Panc1 (cell line): Measurements from ENCODE around the gene SUGCT. TPM values are rescaled to one million over a fixed set of nuclear protein-coding genes. Genes with fewer than 3 reads are reported as not detected.

Experiments used
- ATAC-seq: fragments of 200-7000 bp; cut with Tn5 transposase; 2 replicates; pipeline ENCODE4 v1.9.1; 2020; ENCODE audit warnings: mild to moderate bottlenecking, moderate library complexity
- BruUV-seq: library from RNA; stranded (reverse); fragments of 400-500 nt; replicated peaks from 2 replicates; lab custom pipeline; 2021; lab: Mats Ljungman, UMichigan
- CTCF ChIA-PET: fragments of 300-600 bp; sonication (Branson Sonifier 250); formaldehyde crosslinking; loops from one replicate; lab custom pipeline; 2022; ENCODE audit warnings: antibody characterized with exemption; lab: Charles Lee
- POLR2A ChIA-PET: fragments of 300-600 bp; sonication (Branson Sonifier 250); formaldehyde crosslinking; loops from one replicate; lab custom pipeline; 2022; ENCODE audit warnings: antibody characterized with exemption; lab: Charles Lee
- DNase-seq: peaks from one replicate; pipeline ENCODE4 v3.0.0-alpha.2; 2010; ENCODE audit warnings: low read depth, low spot score
- H3K27ac ChIP-seq: 2 replicates; pipeline ENCODE4 v1.5.1; 2011; ENCODE audit warnings: mild to moderate bottlenecking, low read length, inconsistent platforms
- H3K27me3 ChIP-seq: fragments of 200-500 bp; sonication (Bioruptor generic); 2 replicates; pipeline ENCODE4 v1.6.0; 2014; ENCODE audit warnings: low read length, inconsistent platforms; ENCODE audit not compliant: control insufficient read depth, insufficient read depth
- H3K36me3 ChIP-seq: fragments of 200-500 bp; sonication (Bioruptor generic); 2 replicates; pipeline ENCODE4 v1.5.1; 2014; ENCODE audit warnings: inconsistent platforms, mild to moderate bottlenecking, low read length, moderate library complexity; ENCODE audit not compliant: control insufficient read depth, insufficient read depth
- H3K4me1 ChIP-seq: 2 replicates; pipeline ENCODE4 v1.5.1; 2011; ENCODE audit warnings: inconsistent platforms, mild to moderate bottlenecking, low read length, moderate library complexity; ENCODE audit not compliant: control insufficient read depth, insufficient read depth
- H3K4me3 ChIP-seq, 2 experiments: 2 replicates each; pipeline ENCODE4 v1.5.1; 2011 to 2012; ENCODE audit warnings: low read depth in 2 of 2, low read length in 2 of 2, mild to moderate bottlenecking in 2 of 2, inconsistent platforms in 1 of 2, moderate library complexity in 1 of 2
- H3K9me3 ChIP-seq: fragments of 200-500 bp; sonication (Bioruptor generic); 2 replicates; pipeline ENCODE4 v1.5.1; 2014; ENCODE audit warnings: low read depth, mild to moderate bottlenecking, inconsistent platforms, low read length, moderate library complexity; ENCODE audit not compliant: control insufficient read depth, insufficient read depth
- CTCF ChIP-seq: fragments of 450-650 bp; IDR thresholded peaks from 2 replicates; pipeline ENCODE4 v1.5.1; 2017; ENCODE audit warnings: mild to moderate bottlenecking
- POLR2AphosphoS5 ChIP-seq: IDR thresholded peaks from 2 replicates; pipeline ENCODE4 v1.6.1; 2012; ENCODE audit warnings: mild to moderate bottlenecking, low read depth, low read length, moderate library complexity
- REST ChIP-seq, 2 experiments: IDR thresholded peaks; 2 replicates each; pipeline ENCODE4 v1.6.1; 2011 to 2012; ENCODE audit warnings: low read depth in 2 of 2, control low read depth in 1 of 2, low read length in 1 of 2, mild to moderate bottlenecking in 1 of 2, moderate library complexity in 1 of 2; ENCODE audit not compliant: insufficient read depth in 1 of 2
- SIN3A ChIP-seq: IDR thresholded peaks from 2 replicates; pipeline ENCODE4 v1.6.1; 2012; ENCODE audit warnings: low read depth, mild to moderate bottlenecking, low read length, moderate library complexity, borderline replicate concordance; ENCODE audit not compliant: insufficient read depth
- TCF7L2 ChIP-seq: IDR thresholded peaks from 2 replicates; pipeline ENCODE4 v1.6.1; 2011; ENCODE audit warnings: mild to moderate bottlenecking, low read depth, low read length, inconsistent platforms
- in situ Hi-C: cut with HindIII; loops from 2 replicates; pipeline ENCODE4 v1.10.0; 2016; ENCODE audit warnings: low sequenced_read_pairs, low pct_unique_long_range_greater_than_20kb
- intact Hi-C: fragments of 100-400 bp; cut with micrococcal nuclease; formaldehyde crosslinking; loops from one replicate; pipeline ENCODE4 v1.10.0; 2022; ENCODE audit not compliant: unreplicated experiment
- total RNA-seq: library from RNA; stranded (reverse); gene quantifications from one replicate; pipeline ENCODE4 v1.2.1, GENCODE V29; 2021; ENCODE audit not compliant: unreplicated experiment

SUGCT gene
- total RNA-seq, 1 experiment from 2014 or later: 3.1 TPM

GRCh38 chr7:40793132-40793531, 658.3 kb downstream of the SUGCT start:
- intact Hi-C loops: no loop called here
- Histone ChIP-seq H3K36me3 (no peaks in the 10 kb centered on the region), H3K27me3 (no peaks in the 10 kb centered on the region), H3K27ac (no peak overlapping the region), H3K4me3 (no peak overlapping the region), H3K9me3 (no peaks in the 10 kb centered on the region), H3K4me1 (no peaks in the 10 kb centered on the region)
- BruUV-seq: no TSS peak
- POLR2A ChIA-PET: no interaction called here
- in situ Hi-C loops: no loop called here
- ATAC-seq (no peak), DNase-seq (no peak)
- CTCF ChIA-PET: interaction anchor here (0.6 kb wide), 1 partner anchor 35 kb away, joined by 3 read pairs; no protein-coding TSS in a partner anchor
- TF ChIP-seq CTCF (no peak), SIN3A (no peak)

- H3K36me3 ChIP-seq: no peaks in the 10 kb centered on the region
- no peaks in the 10 kb centered on the region for H3K27me3 ChIP-seq
- intact Hi-C loops: no loop called here
- POLR2A ChIA-PET: no interaction called here
- no TSS peak for BruUV-seq
- no peak overlapping the region for H3K4me3 ChIP-seq
- H3K9me3 ChIP-seq: no peaks in the 10 kb centered on the region
- CTCF ChIA-PET: no interaction called here
- H3K4me1 ChIP-seq: no peaks in the 10 kb centered on the region
- H3K27ac ChIP-seq: no peak overlapping the region
- DNase-seq: no peak
- ATAC-seq: no peak
- in situ Hi-C loops: no loop called here
- TF ChIP-seq POLR2AphosphoS5 (no peak), TCF7L2 (no peak), SIN3A (no peak), CTCF (no peak), REST (IDR thresholded peaks at IDR 0.05; ENCODE audit: insufficient read depth in 1 of 2, low read depth in 2 of 2, low read length in 1 of 2) (no peak)
Measured at GRCh38 chr7:40795607-40796006, 660.8 kb downstream of the SUGCT start.
